HG03066 (cell line): Measurements from ENCODE around the gene TNFRSF12A.

Experiments used
- ATAC-seq: cut with Tn5 transposase; IDR thresholded peaks from one replicate; pipeline ENCODE4 v1.9.1; 2021; ENCODE audit warnings: low read depth; ENCODE audit not compliant: unreplicated experiment

TNFRSF12A gene

GRCh38 chr16:3020247-3020603 is at the start of gene TNFRSF12A:
Gene TNFRSF12A, plus strand, starts transcription at chr16:3020368. Its CDS starts 30 bp downstream, at chr16:3020398.
- ATAC-seq: no peak

GRCh38 chr16:2970563-2970962 is 49.6 kb upstream of the TNFRSF12A start:
- ATAC-seq: no peak

- ATAC-seq: no peak
Observed at GRCh38 chr16:2971134-2971984, 48.8 kb upstream of the TNFRSF12A start.

GRCh38 chr16:2971985-2972784 is 48.0 kb upstream of the TNFRSF12A start:
- ATAC-seq: no peak

- no peak for ATAC-seq
Observed at GRCh38 chr16:2973093-2973492, 47.1 kb upstream of the TNFRSF12A start.

GRCh38 chr16:2973605-2974318 is 46.4 kb upstream of the TNFRSF12A start:
- ATAC-seq: no peak

GRCh38 chr16:2974319-2975056 is 45.7 kb upstream of the TNFRSF12A start:
- ATAC-seq: no peak

- no peak for ATAC-seq
Observed at GRCh38 chr16:2975161-2975795, 44.9 kb upstream of the TNFRSF12A start.

- ATAC-seq: no peak
Observed at GRCh38 chr16:2976201-2976600, 44.0 kb upstream of the TNFRSF12A start.

- ATAC-seq: no peak
Observed at GRCh38 chr16:2976673-2977072, 43.5 kb upstream of the TNFRSF12A start.

GRCh38 chr16:2977440-2977839 is 42.7 kb upstream of the TNFRSF12A start:
- no peak for ATAC-seq

GRCh38 chr16:2979669-2980226 is 40.4 kb upstream of the TNFRSF12A start:
- ATAC-seq: no peak

- ATAC-seq: peak; percentile 72
Observed at GRCh38 chr16:2980227-2981176, 39.7 kb upstream of the TNFRSF12A start, which contains the start of gene PKMYT1. Gene PKMYT1, minus strand, starts transcription at chr16:2980446. Its CDS starts 789 bp downstream, at chr16:2979657.

- ATAC-seq: no peak
Observed at GRCh38 chr16:2981177-2981898, 38.8 kb upstream of the TNFRSF12A start.

GRCh38 chr16:2981899-2982250 is 38.3 kb upstream of the TNFRSF12A start:
- no peak for ATAC-seq

- ATAC-seq: no peak
Observed at GRCh38 chr16:2982402-2982801, 37.8 kb upstream of the TNFRSF12A start.

- ATAC-seq: no peak
Observed at GRCh38 chr16:2983706-2984136, 36.4 kb upstream of the TNFRSF12A start.

- no peak for ATAC-seq
Observed at GRCh38 chr16:2985462-2985861, 34.7 kb upstream of the TNFRSF12A start.
